Activated naive CD4-positive, alpha-beta T cell treated with anti-CD3 and anti-CD28 coated beads for 36 hours (primary cell): ENCODE results near the gene ASIP. TPM values are rescaled to one million over a fixed set of nuclear protein-coding genes. Genes with fewer than 3 reads are reported as not detected.

ENCODE experiments used
- total RNA-seq, 2 experiments: library from RNA; stranded (reverse); gene quantifications; one replicate each; pipeline ENCODE4 v1.2.3, GENCODE V29; 2021

Gene ASIP
- total RNA-seq, 2 experiments from 2014 or later = not detected

Other genes with a start within 250 kb of the ASIP start
- gene RALY, start 247.5 kb upstream of the ASIP start, total RNA-seq = 100 to 1,000 TPM; 137 to 139 TPM
- gene EIF2S2, start 129.2 kb upstream of the ASIP start, total RNA-seq = 100 to 1,000 TPM; 202 to 207 TPM
- 100 to 1,000 TPM; 258 to 261 TPM for gene AHCY, start 61.9 kb downstream of the ASIP start, total RNA-seq
- 10 to 100 TPM; 35.3 to 40.0 TPM for gene ITCH, start 121.8 kb downstream of the ASIP start, total RNA-seq